CD14-positive monocyte (primary cell): Measurements from ENCODE around the gene SNAPC4. TPM values are rescaled to one million over a fixed set of nuclear protein-coding genes. Genes with fewer than 3 reads are reported as not detected.

Source experiments
- DNase-seq, 3 donors: peaks; one replicate each; pipeline ENCODE4 v3.0.0-alpha.2; 2011 to 2022
- H2AFZ ChIP-seq: 2 replicates; pipeline ENCODE4 v1.6.0; 2012; ENCODE audit warnings: mild to moderate bottlenecking, low read depth, low read length, inconsistent platforms; ENCODE audit not compliant: insufficient read depth, poor library complexity, severe bottlenecking
- H3K27ac ChIP-seq, 2 donors: 1 replicate in 1 of 2; 2 replicates in 1 of 2; pipeline ENCODE4 v1.5.1; 2012 to 2013; ENCODE audit warnings: low read length in 2 of 2, control low read depth in 1 of 2, inconsistent platforms in 1 of 2, low read depth in 1 of 2, mild to moderate bottlenecking in 1 of 2
- H3K27me3 ChIP-seq, 2 donors: one replicate each; pipeline versions ENCODE4 v1.6.0 to v1.6.1; 2011 to 2013; ENCODE audit warnings: low read length in 2 of 2; ENCODE audit not compliant: control insufficient read depth in 2 of 2, insufficient read depth in 2 of 2
- H3K36me3 ChIP-seq, 2 donors: replicated peaks in 1 of 2; 1 replicate in 1 of 2; 2 replicates in 1 of 2; pipeline versions ENCODE4 v1.5.1 to v1.6.1; 2012 to 2013; ENCODE audit warnings: low read length in 2 of 2, control low read depth in 1 of 2, inconsistent platforms in 1 of 2, mild to moderate bottlenecking in 1 of 2; ENCODE audit not compliant: insufficient read depth in 2 of 2, control insufficient read depth in 1 of 2
- H3K4me1 ChIP-seq, 2 donors: 1 replicate in 1 of 2; 2 replicates in 1 of 2; pipeline versions ENCODE4 v1.5.1 to v1.6.1; 2012 to 2013; ENCODE audit warnings: low read length in 2 of 2, control low read depth in 1 of 2, inconsistent platforms in 1 of 2, mild to moderate bottlenecking in 1 of 2, moderate library complexity in 1 of 2; ENCODE audit not compliant: insufficient read depth in 2 of 2, control insufficient read depth in 1 of 2
- H3K4me2 ChIP-seq: replicated peaks from 2 replicates; pipeline ENCODE3; 2012; ENCODE audit warnings: low read length, moderate library complexity, mild to moderate bottlenecking; ENCODE audit not compliant: poor library complexity, severe bottlenecking; ENCODE audit errors: extremely low read depth
- H3K4me3 ChIP-seq, 3 experiments: fragments of 200-600 bp in 1 of 3; sonication (generic) in 1 of 3; replicated peaks in 1 of 3; 1 replicate in 2 of 3; 2 replicates in 1 of 3; pipeline ENCODE4 v1.5.1; 2011 to 2013; ENCODE audit warnings: low read length in 3 of 3, mild to moderate bottlenecking in 3 of 3, control low read depth in 2 of 3, low read depth in 2 of 3, inconsistent platforms in 1 of 3, moderate library complexity in 1 of 3
- H3K79me2 ChIP-seq: 2 replicates; pipeline ENCODE4 v1.6.0; 2012; ENCODE audit warnings: mild to moderate bottlenecking, control low read depth, inconsistent platforms, low read length, moderate library complexity; ENCODE audit not compliant: insufficient read depth
- H3K9ac ChIP-seq: 2 replicates; pipeline ENCODE4 v1.6.0; 2017; ENCODE audit warnings: low read length, mild to moderate bottlenecking; ENCODE audit not compliant: insufficient read depth, poor library complexity, severe bottlenecking
- H3K9me3 ChIP-seq, 2 donors: replicated peaks in 1 of 2; 1 replicate in 1 of 2; 2 replicates in 1 of 2; pipeline versions ENCODE4 v1.5.1 to v1.6.1; 2012 to 2013; ENCODE audit warnings: low read length in 2 of 2, control low read depth in 1 of 2; ENCODE audit not compliant: control insufficient read depth in 1 of 2, insufficient read depth in 1 of 2
- H4K20me1 ChIP-seq: 2 replicates; pipeline ENCODE4 v1.6.0; 2012; ENCODE audit warnings: mild to moderate bottlenecking, low read length, control low read depth, moderate library complexity; ENCODE audit not compliant: insufficient read depth
- H3K27ac Mint-ChIP-seq, 7 donors: one replicate each; pipeline ENCODE4 v1.8.0; 2020; ENCODE audit warnings: mild to moderate bottlenecking in 7 of 7, mixed read lengths in 7 of 7, moderate library complexity in 6 of 7, inconsistent platforms in 2 of 7
- H3K27me3 Mint-ChIP-seq, 3 donors: one replicate each; pipeline ENCODE4 v1.8.0; 2021 to 2022; ENCODE audit warnings: low read depth in 3 of 3, mild to moderate bottlenecking in 3 of 3, mixed read lengths in 3 of 3, moderate library complexity in 3 of 3, inconsistent platforms in 1 of 3
- H3K36me3 Mint-ChIP-seq, 2 donors: one replicate each; pipeline ENCODE4 v1.8.0; 2020; ENCODE audit warnings: mixed read lengths in 2 of 2, inconsistent platforms in 1 of 2, mild to moderate bottlenecking in 1 of 2
- H3K4me1 Mint-ChIP-seq: one replicate; pipeline ENCODE4 v1.8.0; 2020; ENCODE audit warnings: mild to moderate bottlenecking, mixed read lengths
- H3K4me3 Mint-ChIP-seq, 2 donors: one replicate each; pipeline ENCODE4 v1.8.0; 2020; ENCODE audit warnings: mild to moderate bottlenecking in 2 of 2, mixed read lengths in 2 of 2, moderate library complexity in 1 of 2
- H3K9me3 Mint-ChIP-seq, 7 donors: one replicate each; pipeline ENCODE4 v1.8.0; 2020 to 2022; ENCODE audit warnings: mixed read lengths in 7 of 7, mild to moderate bottlenecking in 6 of 7, moderate library complexity in 6 of 7, inconsistent platforms in 2 of 7
- WGBS: methylation state at CpG from one replicate; pipeline ENCODE4 v1.1.5; 2013; ENCODE audit warnings: missing lambda C conversion rate; ENCODE audit not compliant: insufficient coverage; 5-methylcytosine and 5-hydroxymethylcytosine counted together
- intact Hi-C, 2 donors: fragments of 100-400 bp; cut with micrococcal nuclease; formaldehyde crosslinking; loops; one replicate each; pipeline versions ENCODE4 v1.15.0 to v1.15.1; 2023
- polyA plus RNA-seq, 3 donors: library from polyadenylated mRNA; depleted of rRNA in 1 of 3; unstranded in 2 of 3; stranded (reverse) in 1 of 3; fragments of 300-500 nt in 2 of 3; fragments of >200 nt in 1 of 3; fragmentation: Illumina TruSeq in 2 of 3; gene quantifications; 1 replicate in 2 of 3; 2 replicates in 1 of 3; pipeline ENCODE4 v1.2.3, GENCODE V29; 2012 to 2021
- TF ChIP-seq, protein P1 (sequence below): fragments of 200-600 bp; IDR thresholded peaks from one replicate; pipeline ENCODE4 v1.8.0; 2022; ENCODE audit warnings: antibody characterized with exemption, mild to moderate bottlenecking

SNAPC4 gene
- polyA plus RNA-seq, 3 donors = 0.59 to 6.7 (median 1.2) TPM

DNA sequence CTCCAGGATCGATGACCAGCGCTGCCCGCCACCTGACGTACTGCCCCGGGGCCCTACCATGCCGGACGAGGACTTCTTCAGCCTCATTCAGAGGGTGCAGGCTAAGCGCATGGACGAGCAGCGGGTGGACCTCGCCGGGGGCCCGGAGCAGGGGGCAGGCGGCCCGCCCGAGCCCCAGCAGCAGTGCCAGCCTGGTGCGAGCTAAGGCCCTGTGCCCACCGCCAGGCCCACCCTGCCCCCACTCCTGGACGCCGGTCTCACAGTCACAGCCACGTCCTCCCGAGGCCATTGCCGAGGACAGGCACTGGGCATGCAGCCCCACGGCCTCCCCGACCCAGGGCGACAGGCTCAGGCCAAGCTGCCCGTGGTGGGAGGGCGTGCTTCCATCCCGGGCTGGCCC, 42.0 kb downstream of the SNAPC4 start:
- Mint-ChIP-seq H3K4me1 (no peaks in the 10 kb centered on the region), H3K27ac (no peak overlapping the region), H3K4me3 (no peak overlapping the region), H3K9me3 (no peaks in the 10 kb centered on the region), H3K36me3 (no peaks in the 10 kb centered on the region), H3K27me3 (no peaks in the 10 kb centered on the region)
- Histone ChIP-seq H3K4me3 (no peak overlapping the region), H3K27me3 (no peaks in the 10 kb centered on the region), H3K9ac (no peak overlapping the region), H3K79me2 (no peaks in the 10 kb centered on the region), H2AFZ (no peak overlapping the region), H4K20me1 (peaks cover 5% of the 10 kb centered on the region), H3K4me1 (peaks cover 5 to 7% of the 10 kb centered on the region in 2 donors), H3K36me3 (no peaks in the 10 kb centered on the region), H3K4me2 (no peak overlapping the region), H3K27ac (no peak overlapping the region), H3K9me3 (no peaks in the 10 kb centered on the region)
- TF ChIP-seq, protein P1, sequence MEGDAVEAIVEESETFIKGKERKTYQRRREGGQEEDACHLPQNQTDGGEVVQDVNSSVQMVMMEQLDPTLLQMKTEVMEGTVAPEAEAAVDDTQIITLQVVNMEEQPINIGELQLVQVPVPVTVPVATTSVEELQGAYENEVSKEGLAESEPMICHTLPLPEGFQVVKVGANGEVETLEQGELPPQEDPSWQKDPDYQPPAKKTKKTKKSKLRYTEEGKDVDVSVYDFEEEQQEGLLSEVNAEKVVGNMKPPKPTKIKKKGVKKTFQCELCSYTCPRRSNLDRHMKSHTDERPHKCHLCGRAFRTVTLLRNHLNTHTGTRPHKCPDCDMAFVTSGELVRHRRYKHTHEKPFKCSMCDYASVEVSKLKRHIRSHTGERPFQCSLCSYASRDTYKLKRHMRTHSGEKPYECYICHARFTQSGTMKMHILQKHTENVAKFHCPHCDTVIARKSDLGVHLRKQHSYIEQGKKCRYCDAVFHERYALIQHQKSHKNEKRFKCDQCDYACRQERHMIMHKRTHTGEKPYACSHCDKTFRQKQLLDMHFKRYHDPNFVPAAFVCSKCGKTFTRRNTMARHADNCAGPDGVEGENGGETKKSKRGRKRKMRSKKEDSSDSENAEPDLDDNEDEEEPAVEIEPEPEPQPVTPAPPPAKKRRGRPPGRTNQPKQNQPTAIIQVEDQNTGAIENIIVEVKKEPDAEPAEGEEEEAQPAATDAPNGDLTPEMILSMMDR = no peak
- WGBS = 92% methylated on average over 29 of the region's 29 CpGs
- no peak for DNase-seq
- intact Hi-C loops = no loop called here

DNA sequence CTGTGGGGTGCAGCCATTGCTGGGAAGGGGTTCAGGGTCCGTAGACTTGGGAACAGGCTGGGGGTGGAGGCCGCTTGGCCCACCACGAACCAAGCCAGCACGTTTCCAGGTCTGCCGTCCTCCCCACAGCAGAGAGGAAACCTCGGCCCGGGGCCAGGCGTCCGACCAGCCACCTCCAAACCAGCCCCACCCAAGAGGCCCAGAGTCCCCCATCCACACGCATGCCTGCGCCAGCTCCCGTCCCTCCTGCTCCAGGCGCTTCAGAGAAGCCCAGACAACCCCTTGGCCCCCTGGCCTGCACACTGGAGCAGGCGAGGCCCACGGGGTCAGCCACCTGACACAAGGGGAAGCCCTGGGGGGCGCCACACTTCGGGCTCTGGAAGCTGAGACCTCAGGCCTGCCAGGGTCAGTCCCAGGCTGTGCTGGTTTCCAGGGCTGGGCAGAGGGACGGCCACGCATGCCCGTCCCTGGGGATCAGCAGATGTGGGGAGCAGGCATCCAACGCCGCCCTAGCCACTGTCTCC, 42.7 kb downstream of the SNAPC4 start:
- Mint-ChIP-seq H3K9me3 (no peaks in the 10 kb centered on the region), H3K27ac (no peak overlapping the region), H3K4me3 (no peak overlapping the region), H3K36me3 (no peaks in the 10 kb centered on the region), H3K27me3 (peaks cover 0 to under 1% (median 0%) of the 10 kb centered on the region in 3 donors), H3K4me1 (no peaks in the 10 kb centered on the region)
- H3K27me3 ChIP-seq = no peaks in the 10 kb centered on the region
- H3K4me3 ChIP-seq = no peak overlapping the region
- H3K9me3 ChIP-seq = no peaks in the 10 kb centered on the region
- 83% methylated on average over 17 of the region's 22 CpGs for WGBS
- no peak overlapping the region for H2AFZ ChIP-seq
- H3K27ac ChIP-seq = no peak overlapping the region
- DNase-seq = no peak
- no peaks in the 10 kb centered on the region for H3K79me2 ChIP-seq
- no peak overlapping the region for H3K9ac ChIP-seq
- TF ChIP-seq, protein P1 = no peak
- no peaks in the 10 kb centered on the region for H3K4me1 ChIP-seq
- H3K4me2 ChIP-seq = no peak overlapping the region
- intact Hi-C loops = no loop called here
- no peaks in the 10 kb centered on the region for H3K36me3 ChIP-seq
- no peaks in the 10 kb centered on the region for H4K20me1 ChIP-seq
